K562 (cell line): ENCODE data around the gene FGF14. TPM values are rescaled to one million over a fixed set of nuclear protein-coding genes. Genes with fewer than 3 reads are reported as not detected.

Source experiments
- ATAC-seq: fragments of 200-7000 bp; cut with Tn5 transposase; 3 replicates; pipeline ENCODE4 v1.9.1; 2020; ENCODE audit warnings: moderate library complexity
- BruUV-seq: library from RNA; stranded (reverse); fragments of 400-500 nt; replicated peaks from 2 replicates; lab custom pipeline; 2021; lab: Mats Ljungman, UMichigan
- CTCF ChIA-PET: fragments of 300-600 bp; formaldehyde crosslinking; extraction: SDS; loops from one replicate; lab custom pipeline; 2021; ENCODE audit warnings: low intra/inter-chr PET ratio; lab: Yijun Ruan, JAX
- POLR2A ChIA-PET: fragments of 300-600, 350-650 bp; sonication (Branson Sonifier 250); formaldehyde crosslinking; extraction: SDS; loops from one replicate; lab custom pipeline; 2021; ENCODE audit warnings: antibody characterized with exemption, inconsistent platforms; lab: Yijun Ruan, JAX
- DNase-seq, 4 experiments: peaks; one replicate each; pipeline versions ENCODE4 v3.0.0 to v3.0.0-alpha.2; 2011 to 2018; ENCODE audit warnings: low spot score in 3 of 4, mixed read lengths in 3 of 4; ENCODE audit errors: extremely low read depth in 1 of 4
- FAIRE-seq: peaks from 2 replicates; lab custom pipeline; 2011; peaks lifted over from hg19 to GRCh38; lab: Jason Lieb, UNC
- H2AFZ ChIP-seq: 2 replicates; pipeline ENCODE4 v1.6.0; 2011; ENCODE audit warnings: low read depth, low read length, control low read depth, inconsistent platforms
- H3K27ac ChIP-seq: fragments of 200-600 bp; 3 replicates; pipeline ENCODE4 v1.8.0; 2011; ENCODE audit warnings: low read depth, mild to moderate bottlenecking, control low read depth, inconsistent platforms, low read length, moderate library complexity, mixed read lengths; ENCODE audit errors: extremely low read depth
- H3K27me3 ChIP-seq, 2 experiments: fragments of 300-600 bp in 1 of 2; 2 replicates in 1 of 2; 3 replicates in 1 of 2; pipeline versions ENCODE4 v1.6.0 to v1.8.0; 2011; ENCODE audit warnings: inconsistent platforms in 2 of 2, low read length in 2 of 2, mild to moderate bottlenecking in 1 of 2, mixed read lengths in 1 of 2, moderate library complexity in 1 of 2; ENCODE audit not compliant: control insufficient read depth in 2 of 2, insufficient read depth in 2 of 2
- H3K36me3 ChIP-seq: fragments of 300-600 bp; 3 replicates; pipeline ENCODE4 v1.8.0; 2011; ENCODE audit warnings: mild to moderate bottlenecking, low read length, inconsistent platforms; ENCODE audit not compliant: control insufficient read depth, insufficient read depth
- H3K4me1 ChIP-seq, 2 experiments: fragments of 200-600 bp in 1 of 2; replicated peaks in 1 of 2; 2 replicates in 1 of 2; 3 replicates in 1 of 2; pipeline versions ENCODE4 v1.5.1 to v1.8.0; 2011; ENCODE audit warnings: inconsistent platforms in 2 of 2, low read length in 2 of 2, mild to moderate bottlenecking in 1 of 2, mixed read lengths in 1 of 2, moderate library complexity in 1 of 2; ENCODE audit not compliant: control insufficient read depth in 2 of 2, insufficient read depth in 2 of 2
- H3K4me2 ChIP-seq: 2 replicates; pipeline ENCODE4 v1.6.1; 2011; ENCODE audit warnings: low read length, control low read depth, inconsistent platforms, mixed read lengths; ENCODE audit not compliant: insufficient read depth
- H3K4me3 ChIP-seq: fragments of 200-600 bp; sonication (generic), shearing (Covaris generic); 2 replicates; pipeline ENCODE4 v1.5.1; 2016; ENCODE audit warnings: control low read depth, inconsistent platforms
- H3K79me2 ChIP-seq: fragments of 200-600 bp; 3 replicates; pipeline ENCODE4 v1.8.0; 2011; ENCODE audit warnings: low read length, inconsistent platforms; ENCODE audit not compliant: control insufficient read depth, insufficient read depth
- H3K9ac ChIP-seq, 2 experiments: 2 replicates each; pipeline versions ENCODE4 v1.6.0 to v1.6.1; 2011; ENCODE audit warnings: low read depth in 2 of 2, low read length in 2 of 2, control low read depth in 1 of 2, inconsistent platforms in 1 of 2, mild to moderate bottlenecking in 1 of 2, mixed read lengths in 1 of 2; ENCODE audit not compliant: insufficient read depth in 1 of 2
- H3K9me1 ChIP-seq: one replicate; pipeline ENCODE4 v1.6.0; 2011; ENCODE audit warnings: inconsistent platforms, mild to moderate bottlenecking, low read length, moderate library complexity; ENCODE audit not compliant: control insufficient read depth, insufficient read depth
- H3K9me3 ChIP-seq: replicated peaks from 2 replicates; pipeline ENCODE4 v1.5.1; 2011; ENCODE audit warnings: low read depth, low read length, inconsistent platforms; ENCODE audit not compliant: control insufficient read depth, insufficient read depth
- H4K20me1 ChIP-seq: replicated peaks from 2 replicates; pipeline ENCODE4 v1.6.1; 2011; ENCODE audit warnings: low read length, inconsistent platforms, mixed read lengths; ENCODE audit not compliant: control insufficient read depth, insufficient read depth
- DMBX1 ChIP-seq: fragments of 250-450 bp; sonication (Bioruptor Pico); IDR thresholded peaks from 2 replicates; pipeline ENCODE4 v1.8.0; 2022; ENCODE audit warnings: inconsistent platforms, mild to moderate bottlenecking, moderate library complexity, borderline replicate concordance
- LCOR ChIP-seq: sonication (generic); formaldehyde crosslinking; IDR thresholded peaks from 2 replicates; pipeline ENCODE4 v1.8.0; 2022; ENCODE audit warnings: mild to moderate bottlenecking, missing genetic modification reagents
- PYGO2 ChIP-seq: fragments of 450-650 bp; IDR thresholded peaks from 2 replicates; pipeline ENCODE4 v1.6.1; 2016; ENCODE audit warnings: mild to moderate bottlenecking, missing genetic modification characterization, moderate library complexity, missing compliant biosample characterization
- SUPT5H ChIP-seq: fragments of 450-650 bp; IDR thresholded peaks from 2 replicates; pipeline ENCODE4 v1.6.1; 2016
- TSHZ1 ChIP-seq: fragments of 250-450 bp; sonication (Bioruptor Pico); IDR thresholded peaks from 2 replicates; pipeline ENCODE4 v1.4.0; 2020; ENCODE audit warnings: mild to moderate bottlenecking, moderate library complexity
- U2AF2 ChIP-seq: fragments of 200-400 bp; formaldehyde crosslinking; optimal IDR thresholded peaks from 2 replicates; pipeline ENCODE3; 2017; ENCODE audit warnings: low read depth, mild to moderate bottlenecking, low read length
- ZFPM2 ChIP-seq: fragments of 250-450 bp; sonication (Bioruptor Pico); IDR thresholded peaks from 2 replicates; pipeline ENCODE4 v1.5.1; 2022; ENCODE audit warnings: mild to moderate bottlenecking
- ZFX ChIP-seq: sonication (generic); formaldehyde crosslinking; IDR thresholded peaks from 2 replicates; pipeline ENCODE4 v1.8.0; 2022; ENCODE audit warnings: mild to moderate bottlenecking, missing genetic modification reagents, moderate library complexity
- ZNF830 ChIP-seq: fragments of 250-450 bp; sonication (Bioruptor Pico); IDR thresholded peaks from 2 replicates; pipeline ENCODE4 v1.5.0; 2021; ENCODE audit warnings: mild to moderate bottlenecking
- WGBS: fragments of 100-300 bp; shearing (Covaris generic); methylation state at CpG from one replicate; pipeline ENCODE4 v1.1.6; 2016; ENCODE audit warnings: low coverage, mixed read lengths; ENCODE audit not compliant: insufficient coverage; ENCODE audit errors: missing lambda C conversion rate; 5-methylcytosine and 5-hydroxymethylcytosine counted together
- in situ Hi-C: fragments of 300-500 bp; cut with MboI; formaldehyde crosslinking; loops from 4 replicates; pipeline ENCODE4 v1.15.0; 2018; ENCODE audit warnings: inconsistent platforms, mixed read lengths
- intact Hi-C: fragments of 100-400 bp; cut with micrococcal nuclease; formaldehyde crosslinking; loops from 2 replicates; pipeline ENCODE4 v1.14.2; 2022
- polyA plus RNA-seq, 8 experiments: library from polyadenylated mRNA; depleted of rRNA in 4 of 8; stranded (reverse) in 5 of 8; unstranded in 3 of 8; fragments of >200 nt; fragmentation: Nextera tagmentation in 2 of 8; fragmentation: Illumina TruSeq in 1 of 8; extraction: Ambion mirVana in 2 of 8; extraction: Trizol in 1 of 8; gene quantifications; 2 replicates each; pipeline versions ENCODE4 v1.2.1 to v1.2.3, GENCODE V29; 2011 to 2014; ENCODE audit warnings: inconsistent platforms in 1 of 8, missing spikeins in 1 of 8
- total RNA-seq, 7 experiments: library from RNA; depleted of rRNA in 6 of 7; stranded (reverse); fragments of >200 nt in 6 of 7; fragmentation: Illumina TruSeq in 2 of 7; extraction: Trizol in 2 of 7; gene quantifications; 2 replicates each; pipeline versions ENCODE4 v1.2.1 to v1.2.3, GENCODE V29; 2011 to 2021; ENCODE audit warnings: low replicate concordance in 1 of 7
- TF ChIP-seq, protein P1 (sequence below): sonication (generic); IDR thresholded peaks from 2 replicates; pipeline ENCODE4 v1.6.1; 2016
- TF ChIP-seq, protein P2 (sequence below), 3 experiments: fragments of 200-800 bp in 1 of 3; fragments of 250-450 bp in 1 of 3; fragments of 450-650 bp in 1 of 3; sonication (Bioruptor Pico) in 1 of 3; sonication (Bioruptor generic) in 1 of 3; formaldehyde crosslinking in 1 of 3; IDR thresholded peaks; 2 replicates each; pipeline versions ENCODE4 v1.6.1 to v1.8.0; 2016 to 2022; ENCODE audit warnings: mild to moderate bottlenecking in 2 of 3, missing genetic modification characterization in 2 of 3, missing compliant biosample characterization in 1 of 3, moderate library complexity in 1 of 3

Gene FGF14
- total and polyA plus RNA-seq, 9 of the 15 experiments (the other 6 are each of a cell fraction or from before 2014, with no cell fraction given): not detected

- no peak for TF ChIP-seq ZNF830 (CRISPR knock-in tag)
- TF ChIP-seq U2AF2: no peak
- TF ChIP-seq LCOR: no peak
- TF ChIP-seq, all 486 proteins: peak for 0
Observed at GRCh38 chr13:101846701-101847100, 555.1 kb downstream of the FGF14 start (continued).

DNA sequence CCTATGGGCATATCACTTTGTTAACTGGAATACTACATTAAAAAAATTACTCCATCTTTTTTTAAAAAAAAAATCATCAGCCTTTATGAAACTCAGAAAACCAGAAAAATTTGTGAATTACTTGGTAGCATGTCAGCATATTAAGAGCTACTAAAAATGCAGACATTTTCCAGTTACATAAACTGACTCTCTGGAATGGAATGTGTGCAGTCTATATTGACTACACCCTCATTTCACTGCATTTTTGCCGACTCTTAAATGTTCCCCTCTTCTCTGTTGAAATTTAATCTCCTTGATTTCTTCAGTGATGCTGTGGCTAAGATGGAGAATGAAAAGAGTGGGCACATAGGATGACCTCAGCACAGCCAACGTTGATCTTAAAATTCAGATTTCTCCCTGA, 555.6 kb downstream of the FGF14 start:
- ChIA-PET POLR2A (interaction anchor here (0.6 kb wide), 1 partner anchor 521 kb away, joined by 3 read pairs; no protein-coding TSS in a partner anchor), CTCF (no interaction called here)
- H3K27me3 ChIP-seq: no peaks in the 10 kb centered on the region
- H3K4me3 ChIP-seq: no peak overlapping the region
- H3K27ac ChIP-seq: no peak overlapping the region
- no peaks in the 10 kb centered on the region for H3K9me3 ChIP-seq
- H4K20me1 ChIP-seq: no peaks in the 10 kb centered on the region
- no peaks in the 10 kb centered on the region for H3K9me1 ChIP-seq
- H3K36me3 ChIP-seq: no peaks in the 10 kb centered on the region
- no peak for ATAC-seq
- in situ Hi-C loops (no loop called here), intact Hi-C loops (no loop called here)
- H3K79me2 ChIP-seq: no peaks in the 10 kb centered on the region
- no peak for DNase-seq
- no peak for FAIRE-seq
- WGBS: 0% methylated on average over 2 of the region's 2 CpGs
- H3K4me2 ChIP-seq: no peak overlapping the region
- BruUV-seq: no TSS peak
- no peak overlapping the region for H2AFZ ChIP-seq
- H3K4me1 ChIP-seq: no peaks in the 10 kb centered on the region
- no peak overlapping the region for H3K9ac ChIP-seq
- TF ChIP-seq, protein P1, sequence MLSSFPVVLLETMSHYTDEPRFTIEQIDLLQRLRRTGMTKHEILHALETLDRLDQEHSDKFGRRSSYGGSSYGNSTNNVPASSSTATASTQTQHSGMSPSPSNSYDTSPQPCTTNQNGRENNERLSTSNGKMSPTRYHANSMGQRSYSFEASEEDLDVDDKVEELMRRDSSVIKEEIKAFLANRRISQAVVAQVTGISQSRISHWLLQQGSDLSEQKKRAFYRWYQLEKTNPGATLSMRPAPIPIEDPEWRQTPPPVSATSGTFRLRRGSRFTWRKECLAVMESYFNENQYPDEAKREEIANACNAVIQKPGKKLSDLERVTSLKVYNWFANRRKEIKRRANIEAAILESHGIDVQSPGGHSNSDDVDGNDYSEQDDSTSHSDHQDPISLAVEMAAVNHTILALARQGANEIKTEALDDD: no peak
- TF ChIP-seq DMBX1 (CRISPR knock-in tag): no peak
- TF ChIP-seq, protein P2, sequence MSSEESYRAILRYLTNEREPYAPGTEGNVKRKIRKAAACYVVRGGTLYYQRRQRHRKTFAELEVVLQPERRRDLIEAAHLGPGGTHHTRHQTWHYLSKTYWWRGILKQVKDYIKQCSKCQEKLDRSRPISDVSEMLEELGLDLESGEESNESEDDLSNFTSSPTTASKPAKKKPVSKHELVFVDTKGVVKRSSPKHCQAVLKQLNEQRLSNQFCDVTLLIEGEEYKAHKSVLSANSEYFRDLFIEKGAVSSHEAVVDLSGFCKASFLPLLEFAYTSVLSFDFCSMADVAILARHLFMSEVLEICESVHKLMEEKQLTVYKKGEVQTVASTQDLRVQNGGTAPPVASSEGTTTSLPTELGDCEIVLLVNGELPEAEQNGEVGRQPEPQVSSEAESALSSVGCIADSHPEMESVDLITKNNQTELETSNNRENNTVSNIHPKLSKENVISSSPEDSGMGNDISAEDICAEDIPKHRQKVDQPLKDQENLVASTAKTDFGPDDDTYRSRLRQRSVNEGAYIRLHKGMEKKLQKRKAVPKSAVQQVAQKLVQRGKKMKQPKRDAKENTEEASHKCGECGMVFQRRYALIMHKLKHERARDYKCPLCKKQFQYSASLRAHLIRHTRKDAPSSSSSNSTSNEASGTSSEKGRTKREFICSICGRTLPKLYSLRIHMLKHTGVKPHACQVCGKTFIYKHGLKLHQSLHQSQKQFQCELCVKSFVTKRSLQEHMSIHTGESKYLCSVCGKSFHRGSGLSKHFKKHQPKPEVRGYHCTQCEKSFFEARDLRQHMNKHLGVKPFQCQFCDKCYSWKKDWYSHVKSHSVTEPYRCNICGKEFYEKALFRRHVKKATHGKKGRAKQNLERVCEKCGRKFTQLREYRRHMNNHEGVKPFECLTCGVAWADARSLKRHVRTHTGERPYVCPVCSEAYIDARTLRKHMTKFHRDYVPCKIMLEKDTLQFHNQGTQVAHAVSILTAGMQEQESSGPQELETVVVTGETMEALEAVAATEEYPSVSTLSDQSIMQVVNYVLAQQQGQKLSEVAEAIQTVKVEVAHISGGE (CRISPR knock-in tag; IDR thresholded peaks at IDR 0.05): no peak
- TF ChIP-seq SUPT5H: no peak
- TF ChIP-seq ZFPM2 (CRISPR knock-in tag): no peak
- no peak for TF ChIP-seq TSHZ1 (CRISPR knock-in tag)
- no peak for TF ChIP-seq ZFX (CRISPR knock-in tag)
- no peak for TF ChIP-seq PYGO2 (tag)
